ENCODE results near the gene QRICH1.

Gene QRICH1

GRCh38 chr3:48997714-48998637, 95.9 kb downstream of the QRICH1 start:
- no peak for DNase-seq (ENCODE audit: low read depth)

- DNase-seq (ENCODE audit: low read depth) = no peak
Observed at GRCh38 chr3:48997102-48997635, 96.7 kb downstream of the QRICH1 start.

GRCh38 chr3:48996640-48997039, 97.2 kb downstream of the QRICH1 start:
- DNase-seq (ENCODE audit: low read depth) = no peak

GRCh38 chr3:48993834-48994233, 100.0 kb downstream of the QRICH1 start:
- DNase-seq (ENCODE audit: low read depth) = peak; percentile 29

GRCh38 chr3:48991851-48992545, 101.9 kb downstream of the QRICH1 start:
- DNase-seq (ENCODE audit: low read depth) = no peak

- peak; percentile 35 for DNase-seq (ENCODE audit: low read depth)
Observed at GRCh38 chr3:48990636-48991469, 103.0 kb downstream of the QRICH1 start.

- DNase-seq (ENCODE audit: low read depth) = peak; percentile 96
Observed at GRCh38 chr3:48989796-48990635, 103.9 kb downstream of the QRICH1 start, which contains the start of gene P4HTM. Gene P4HTM (plus strand): TSS chr3:48990241. CDS start chr3:48990257, 16 bp downstream.

GRCh38 chr3:48989126-48989795, 104.6 kb downstream of the QRICH1 start:
- peak; percentile 52 for DNase-seq (ENCODE audit: low read depth)

GRCh38 chr3:48985831-48986376, 108.0 kb downstream of the QRICH1 start:
- DNase-seq (ENCODE audit: low read depth) = no peak

GRCh38 chr3:48984663-48985062, 109.2 kb downstream of the QRICH1 start:
- DNase-seq (ENCODE audit: low read depth) = peak; percentile 52

GRCh38 chr3:48983096-48983495, 110.8 kb downstream of the QRICH1 start:
- DNase-seq (ENCODE audit: low read depth) = no peak

- DNase-seq (ENCODE audit: low read depth) = no peak
Observed at GRCh38 chr3:48982686-48983085, 111.2 kb downstream of the QRICH1 start.

- no peak for DNase-seq (ENCODE audit: low read depth)
Observed at GRCh38 chr3:48982016-48982415, 111.9 kb downstream of the QRICH1 start.

GRCh38 chr3:48980295-48980694, 113.6 kb downstream of the QRICH1 start:
- DNase-seq (ENCODE audit: low read depth) = no peak
